ENCODE measurements around the gene IFNA14. TPM values are rescaled to one million over a fixed set of nuclear protein-coding genes. Genes with fewer than 3 reads are reported as not detected.

The IFNA14 gene
- total RNA-seq, 1 donor from 2014 or later: not detected

GRCh38 chr9:21268347-21268657, 28.5 kb upstream of the IFNA14 start:
- Mint-ChIP-seq H3K36me3 (ENCODE audit: insufficient read depth) (no peaks in the 10 kb centered on the region), H3K9me3 (ENCODE audit: low read depth) (peaks cover 8% of the 10 kb centered on the region), H3K27me3 (peaks cover 70% of the 10 kb centered on the region), H3K4me3 (ENCODE audit: low read depth) (no peak overlapping the region), H3K27ac (no peak overlapping the region), H3K4me1 (ENCODE audit: low read depth) (no peaks in the 10 kb centered on the region)
- TF ChIP-seq, protein P1, sequence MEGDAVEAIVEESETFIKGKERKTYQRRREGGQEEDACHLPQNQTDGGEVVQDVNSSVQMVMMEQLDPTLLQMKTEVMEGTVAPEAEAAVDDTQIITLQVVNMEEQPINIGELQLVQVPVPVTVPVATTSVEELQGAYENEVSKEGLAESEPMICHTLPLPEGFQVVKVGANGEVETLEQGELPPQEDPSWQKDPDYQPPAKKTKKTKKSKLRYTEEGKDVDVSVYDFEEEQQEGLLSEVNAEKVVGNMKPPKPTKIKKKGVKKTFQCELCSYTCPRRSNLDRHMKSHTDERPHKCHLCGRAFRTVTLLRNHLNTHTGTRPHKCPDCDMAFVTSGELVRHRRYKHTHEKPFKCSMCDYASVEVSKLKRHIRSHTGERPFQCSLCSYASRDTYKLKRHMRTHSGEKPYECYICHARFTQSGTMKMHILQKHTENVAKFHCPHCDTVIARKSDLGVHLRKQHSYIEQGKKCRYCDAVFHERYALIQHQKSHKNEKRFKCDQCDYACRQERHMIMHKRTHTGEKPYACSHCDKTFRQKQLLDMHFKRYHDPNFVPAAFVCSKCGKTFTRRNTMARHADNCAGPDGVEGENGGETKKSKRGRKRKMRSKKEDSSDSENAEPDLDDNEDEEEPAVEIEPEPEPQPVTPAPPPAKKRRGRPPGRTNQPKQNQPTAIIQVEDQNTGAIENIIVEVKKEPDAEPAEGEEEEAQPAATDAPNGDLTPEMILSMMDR (IDR thresholded peaks at IDR 0.05; ENCODE audit: unreplicated experiment): no peak
- DNase-seq (ENCODE audit: low spot score, unreplicated experiment): no peak

- TF ChIP-seq, protein P1 (IDR thresholded peaks at IDR 0.05; ENCODE audit: unreplicated experiment): no peak
- Mint-ChIP-seq H3K36me3 (ENCODE audit: insufficient read depth) (no peaks in the 10 kb centered on the region), H3K27me3 (peaks cover 72% of the 10 kb centered on the region)
These were observed 27.9 kb upstream of the IFNA14 start for GRCh38 chr9:21267485-21268346.

DNA sequence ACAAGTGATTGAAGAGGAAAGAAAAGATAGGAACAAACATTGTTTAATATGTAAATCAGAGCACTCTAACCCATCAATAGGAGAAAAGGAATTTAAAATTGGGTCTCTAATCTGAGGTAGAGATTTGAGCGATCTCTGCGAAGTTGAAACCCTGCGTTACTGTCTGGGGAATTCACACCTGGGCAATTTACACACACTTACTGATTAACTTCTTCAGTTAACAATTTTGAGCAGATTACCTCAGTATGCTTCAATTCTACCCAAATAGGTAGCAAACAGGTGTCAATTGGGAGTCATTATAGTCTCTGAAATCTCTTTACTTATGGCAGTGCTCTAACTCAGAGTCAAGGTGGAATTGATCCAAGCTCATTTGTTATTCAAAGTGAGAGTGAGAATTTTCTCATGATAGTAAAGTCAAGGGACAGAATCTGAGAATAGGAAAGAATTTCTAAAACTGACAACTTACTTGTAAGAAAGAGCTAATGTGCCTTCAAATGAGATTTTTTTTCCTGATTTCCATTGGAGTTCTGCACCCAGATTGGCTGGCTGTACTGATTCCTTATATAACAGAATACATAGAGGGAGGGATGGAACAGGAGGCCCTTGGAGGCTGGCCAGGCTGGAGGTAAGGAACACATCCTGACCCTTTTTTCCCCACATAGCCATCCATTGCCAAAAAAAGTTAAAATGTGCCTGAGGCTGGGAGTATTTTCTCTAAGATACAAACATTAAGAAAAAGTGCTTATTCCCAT, 27.1 kb upstream of the IFNA14 start:
- H3K27ac Mint-ChIP-seq: no peak overlapping the region
- no peaks in the 10 kb centered on the region for H3K4me1 Mint-ChIP-seq (ENCODE audit: low read depth)
- TF ChIP-seq, protein P1 (IDR thresholded peaks at IDR 0.05; ENCODE audit: unreplicated experiment): no peak
- DNase-seq (ENCODE audit: low spot score, unreplicated experiment): no peak
- H3K27me3 Mint-ChIP-seq: peaks cover 80% of the 10 kb centered on the region
- peaks cover 8% of the 10 kb centered on the region for H3K9me3 Mint-ChIP-seq (ENCODE audit: low read depth)
- no peak overlapping the region for H3K4me3 Mint-ChIP-seq (ENCODE audit: low read depth)
- H3K36me3 Mint-ChIP-seq (ENCODE audit: insufficient read depth): no peaks in the 10 kb centered on the region

More at GRCh38 chr9:21267485-21268346, 27.9 kb upstream of the IFNA14 start:
- H3K4me1 Mint-ChIP-seq (ENCODE audit: low read depth): no peaks in the 10 kb centered on the region
- peaks cover 8% of the 10 kb centered on the region for H3K9me3 Mint-ChIP-seq (ENCODE audit: low read depth)
- H3K4me3 Mint-ChIP-seq (ENCODE audit: low read depth): no peak overlapping the region
- no peak overlapping the region for H3K27ac Mint-ChIP-seq
- DNase-seq (ENCODE audit: low spot score, unreplicated experiment): no peak

GRCh38 chr9:21265421-21266189, 25.8 kb upstream of the IFNA14 start:
- Mint-ChIP-seq H3K4me1 (ENCODE audit: low read depth) (no peaks in the 10 kb centered on the region), H3K9me3 (ENCODE audit: low read depth) (no peaks in the 10 kb centered on the region), H3K4me3 (ENCODE audit: low read depth) (no peak overlapping the region), H3K36me3 (ENCODE audit: insufficient read depth) (no peaks in the 10 kb centered on the region), H3K27ac (no peak overlapping the region), H3K27me3 (peaks cover 81% of the 10 kb centered on the region)
- TF ChIP-seq, protein P1 (IDR thresholded peaks at IDR 0.05; ENCODE audit: unreplicated experiment): no peak
- DNase-seq (ENCODE audit: low spot score, unreplicated experiment): no peak

Measured in progenitor cell of endocrine pancreas (in vitro differentiated cells).